ENCODE measurements around the gene COL13A1.

Gene COL13A1

GRCh38 chr10:69838853-69839252, 37.1 kb downstream of the COL13A1 start:
- no peaks in the 10 kb centered on the region for H3K27me3 ChIP-seq
- H3K9me3 ChIP-seq = no peaks in the 10 kb centered on the region
- H3K4me3 ChIP-seq = no peak overlapping the region
- peaks cover 0 to 8% (median 4%) of the 10 kb centered on the region in 4 donors for H3K4me1 ChIP-seq
- intact Hi-C loops (cut with DNase I; ENCODE audit: low total_unique reads) = no loop called here
- TF ChIP-seq CTCF (IDR thresholded peaks at IDR 0.05) = no peak
- H3K36me3 ChIP-seq = no peaks in the 10 kb centered on the region
- DNase-seq = no peak
- no peak overlapping the region for H3K27ac ChIP-seq

GRCh38 chr10:69839696-69840345, 38.1 kb downstream of the COL13A1 start:
- Histone ChIP-seq H3K36me3 (no peaks in the 10 kb centered on the region), H3K27me3 (no peaks in the 10 kb centered on the region), H3K4me1 (peaks cover 0 to 8% (median 4%) of the 10 kb centered on the region in 4 donors), H3K9me3 (no peaks in the 10 kb centered on the region), H3K4me3 (no peak overlapping the region), H3K27ac (no peak overlapping the region)
- no peak for DNase-seq
- TF ChIP-seq CTCF (IDR thresholded peaks at IDR 0.05) = no peak
- intact Hi-C loops (cut with DNase I; ENCODE audit: low total_unique reads) = no loop called here

- intact Hi-C loops (cut with DNase I; ENCODE audit: low total_unique reads) = no loop called here
- Histone ChIP-seq H3K9me3 (no peaks in the 10 kb centered on the region), H3K27ac (no peak overlapping the region), H3K4me3 (no peak overlapping the region), H3K27me3 (no peaks in the 10 kb centered on the region), H3K4me1 (peaks cover 0 to 13% (median 7%) of the 10 kb centered on the region in 4 donors), H3K36me3 (no peaks in the 10 kb centered on the region)
- no peak for DNase-seq
- TF ChIP-seq CTCF (IDR thresholded peaks at IDR 0.05) = no peak
These were observed 39.1 kb downstream of the COL13A1 start for GRCh38 chr10:69840773-69841172.

- intact Hi-C loops (cut with DNase I; ENCODE audit: low total_unique reads) = no loop called here
- no peak overlapping the region for H3K4me3 ChIP-seq
- peaks cover 0 to 20% (median 16%) of the 10 kb centered on the region in 4 donors for H3K4me1 ChIP-seq
- no peak for TF ChIP-seq CTCF (IDR thresholded peaks at IDR 0.05)
- no peaks in the 10 kb centered on the region for H3K36me3 ChIP-seq
- DNase-seq = no peak
- no peaks in the 10 kb centered on the region for H3K27me3 ChIP-seq
- no peak overlapping the region for H3K27ac ChIP-seq
- H3K9me3 ChIP-seq = no peaks in the 10 kb centered on the region
These were observed 40.3 kb downstream of the COL13A1 start for GRCh38 chr10:69842020-69842419.

- H3K36me3 ChIP-seq = no peaks in the 10 kb centered on the region
- H3K4me1 ChIP-seq = peaks cover 0 to 20% (median 16%) of the 10 kb centered on the region in 4 donors
- no peak overlapping the region for H3K27ac ChIP-seq
- intact Hi-C loops (cut with DNase I; ENCODE audit: low total_unique reads) = no loop called here
- no peak for DNase-seq
- H3K27me3 ChIP-seq = no peaks in the 10 kb centered on the region
- TF ChIP-seq CTCF (IDR thresholded peaks at IDR 0.05) = no peak
- H3K4me3 ChIP-seq = no peak overlapping the region
- H3K9me3 ChIP-seq = no peaks in the 10 kb centered on the region
These were observed 41.2 kb downstream of the COL13A1 start for GRCh38 chr10:69842882-69843281.

- TF ChIP-seq CTCF (IDR thresholded peaks at IDR 0.05) = no peak
- H3K9me3 ChIP-seq = no peaks in the 10 kb centered on the region
- no peaks in the 10 kb centered on the region for H3K27me3 ChIP-seq
- no peak overlapping the region for H3K4me3 ChIP-seq
- DNase-seq = no peak
- H3K27ac ChIP-seq = no peak overlapping the region
- intact Hi-C loops (cut with DNase I; ENCODE audit: low total_unique reads) = no loop called here
- H3K36me3 ChIP-seq = no peaks in the 10 kb centered on the region
- H3K4me1 ChIP-seq = peaks cover 0 to 20% (median 16%) of the 10 kb centered on the region in 4 donors
These were observed 42.2 kb downstream of the COL13A1 start for GRCh38 chr10:69843923-69844322.

Measured in tibial artery (tissue), 4 donors.